Ammon's horn (tissue), 1 donor: ENCODE results near the gene FADS1.

ENCODE experiments used
- DNase-seq: peaks from one replicate; pipeline ENCODE4 v3.0.0-alpha.2; 2016; ENCODE audit warnings: low spot score

The FADS1 gene

GRCh38 chr11:61846362-61847020, 29.7 kb upstream of the FADS1 start:
- no peak for DNase-seq

GRCh38 chr11:61844909-61845565, 28.2 kb upstream of the FADS1 start:
- no peak for DNase-seq

GRCh38 chr11:61842528-61842820, 25.7 kb upstream of the FADS1 start:
- no peak for DNase-seq

GRCh38 chr11:61841636-61842527, 25.1 kb upstream of the FADS1 start:
- peak; percentile 77 for DNase-seq

- DNase-seq: no peak
These were observed 23.6 kb upstream of the FADS1 start for GRCh38 chr11:61840371-61840770.

GRCh38 chr11:61839742-61840141, 22.9 kb upstream of the FADS1 start:
- DNase-seq: no peak

GRCh38 chr11:61838921-61839320, 22.1 kb upstream of the FADS1 start:
- DNase-seq: no peak

- DNase-seq: no peak
These were observed 21.7 kb upstream of the FADS1 start for GRCh38 chr11:61838501-61838900.

GRCh38 chr11:61837411-61838005, 20.7 kb upstream of the FADS1 start:
- no peak for DNase-seq

- DNase-seq: no peak
These were observed 19.4 kb upstream of the FADS1 start for GRCh38 chr11:61836193-61836592.

- DNase-seq: no peak
These were observed 17.7 kb upstream of the FADS1 start for GRCh38 chr11:61834278-61835048.

GRCh38 chr11:61833926-61834277, 17.1 kb upstream of the FADS1 start:
- DNase-seq: no peak

GRCh38 chr11:61833471-61833870, 16.7 kb upstream of the FADS1 start:
- no peak for DNase-seq

- DNase-seq: no peak
These were observed 16.0 kb upstream of the FADS1 start for GRCh38 chr11:61832754-61833153.

GRCh38 chr11:61832207-61832606, 15.4 kb upstream of the FADS1 start:
- DNase-seq: no peak

- DNase-seq: no peak
These were observed 13.7 kb upstream of the FADS1 start for GRCh38 chr11:61830237-61831105.

- no peak for DNase-seq
These were observed 13.0 kb upstream of the FADS1 start for GRCh38 chr11:61829806-61830205.

- DNase-seq: peak; percentile 46
These were observed 12.0 kb upstream of the FADS1 start for GRCh38 chr11:61828629-61829407.

- DNase-seq: no peak
These were observed 11.5 kb upstream of the FADS1 start for GRCh38 chr11:61828379-61828628.

- peak; percentile 96 for DNase-seq
These were observed 11.0 kb upstream of the FADS1 start, which contains the start of gene FADS2 for GRCh38 chr11:61827571-61828378. FADS2 (plus strand) TSS chr11:61828300; CDS start chr11:61828391, 91 bp downstream.
